Stimulated activated CD4-positive, alpha-beta T cell treated with anti-CD3 and anti-CD28 coated beads, TNF-alpha, amount 100 ng/mL, for 4 hours (primary cell): ENCODE measurements around the gene BIN1.

Source experiments
- DNase-seq, 3 experiments: peaks; one replicate each; pipeline ENCODE4 v3.0.0-alpha.2; 2020; ENCODE audit warnings: low read depth in 3 of 3

BIN1 gene

DNA sequence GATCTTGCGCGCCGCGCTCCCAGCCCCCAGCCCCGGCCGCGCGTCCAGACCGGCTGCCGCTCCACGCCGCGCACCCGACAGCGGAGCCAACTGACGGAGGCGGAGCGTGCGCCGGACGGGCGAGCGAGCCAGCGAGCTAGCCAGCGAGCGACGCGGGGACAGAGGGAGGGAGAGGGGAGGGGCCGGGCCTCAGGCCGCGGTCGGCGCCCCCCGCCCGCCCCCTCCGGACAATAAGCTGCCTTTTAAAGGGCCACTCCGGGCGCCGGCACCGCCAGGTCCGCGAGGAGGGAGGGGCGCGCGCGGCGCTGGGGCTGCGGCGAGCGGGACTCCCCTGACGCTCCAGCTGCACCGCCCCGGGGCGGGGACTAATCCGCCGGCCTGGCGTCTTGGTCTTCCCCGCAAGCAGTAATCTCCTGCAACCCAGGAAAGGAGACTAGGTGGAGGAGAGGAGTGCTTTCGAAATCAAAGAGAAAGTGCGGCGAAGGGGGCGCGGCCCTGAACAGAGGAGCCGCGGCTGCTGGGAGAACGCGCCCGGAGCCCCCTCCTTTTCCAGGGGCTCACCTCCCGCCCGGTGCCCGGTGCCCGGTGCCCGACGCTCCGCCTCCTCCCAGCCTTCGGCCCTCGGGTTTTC is at the start of gene BIN1:
Gene BIN1 (minus strand): TSS at position 164 of the 631 bp plus-strand sequence. CDS start 211 bp downstream, outside the sequence.
- peak; percentile 57 to 59 (median 58) for DNase-seq

GRCh38 chr2:127155947-127156346 is 49.0 kb upstream of the BIN1 start:
- DNase-seq, result no peak

GRCh38 chr2:127155028-127155581 is 48.2 kb upstream of the BIN1 start:
- DNase-seq, result no peak

DNA sequence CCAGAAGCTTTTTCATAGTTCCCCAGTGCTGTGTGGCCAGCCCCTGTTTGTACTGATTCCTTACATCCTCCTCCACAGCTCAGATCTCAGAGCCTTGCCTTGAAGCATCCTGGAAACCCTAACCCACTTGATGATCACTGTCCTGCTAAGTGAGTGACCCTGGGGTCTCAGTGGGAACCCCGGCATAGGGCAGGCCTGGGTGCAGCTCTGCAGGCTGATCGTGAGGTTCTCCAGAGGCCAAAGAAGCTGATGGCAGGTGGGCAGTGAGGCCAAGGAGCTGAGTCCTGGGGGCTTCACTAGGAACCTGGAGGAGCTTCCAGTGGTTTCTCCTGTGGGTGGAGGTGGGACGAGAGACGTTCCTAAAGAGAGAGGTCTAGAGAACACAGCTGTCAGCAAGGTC is 47.4 kb upstream of the BIN1 start:
- no peak for DNase-seq

DNA sequence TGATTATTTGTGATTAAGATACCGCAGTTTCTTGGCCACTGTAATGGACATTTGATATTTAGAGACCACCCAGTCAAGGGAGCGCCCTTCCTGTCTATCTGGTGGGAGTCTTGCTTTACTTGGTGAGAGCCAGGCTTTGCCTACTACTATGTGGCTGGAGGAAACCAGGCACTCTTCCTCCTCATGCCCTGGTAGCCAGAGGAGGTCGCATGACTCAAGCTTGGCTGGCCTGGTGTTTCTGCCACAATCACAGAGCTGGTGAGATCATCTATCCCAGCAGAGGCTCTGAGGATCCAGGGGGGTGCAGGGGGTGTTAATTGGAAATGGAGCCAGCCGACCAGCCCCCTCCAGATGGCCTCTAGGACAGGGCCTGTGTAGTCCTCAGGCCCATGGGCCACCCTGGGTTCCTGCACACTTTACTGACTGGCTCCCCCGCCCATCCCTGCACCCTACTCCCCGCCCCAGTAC is 46.8 kb upstream of the BIN1 start:
- DNase-seq, result no peak

- DNase-seq, result no peak
These were observed 44.0 kb upstream of the BIN1 start for GRCh38 chr2:127150996-127151395.

GRCh38 chr2:127149384-127149783 is 42.4 kb upstream of the BIN1 start:
- DNase-seq, result no peak

- DNase-seq, result no peak
These were observed 40.0 kb upstream of the BIN1 start for GRCh38 chr2:127146820-127147502.

DNA sequence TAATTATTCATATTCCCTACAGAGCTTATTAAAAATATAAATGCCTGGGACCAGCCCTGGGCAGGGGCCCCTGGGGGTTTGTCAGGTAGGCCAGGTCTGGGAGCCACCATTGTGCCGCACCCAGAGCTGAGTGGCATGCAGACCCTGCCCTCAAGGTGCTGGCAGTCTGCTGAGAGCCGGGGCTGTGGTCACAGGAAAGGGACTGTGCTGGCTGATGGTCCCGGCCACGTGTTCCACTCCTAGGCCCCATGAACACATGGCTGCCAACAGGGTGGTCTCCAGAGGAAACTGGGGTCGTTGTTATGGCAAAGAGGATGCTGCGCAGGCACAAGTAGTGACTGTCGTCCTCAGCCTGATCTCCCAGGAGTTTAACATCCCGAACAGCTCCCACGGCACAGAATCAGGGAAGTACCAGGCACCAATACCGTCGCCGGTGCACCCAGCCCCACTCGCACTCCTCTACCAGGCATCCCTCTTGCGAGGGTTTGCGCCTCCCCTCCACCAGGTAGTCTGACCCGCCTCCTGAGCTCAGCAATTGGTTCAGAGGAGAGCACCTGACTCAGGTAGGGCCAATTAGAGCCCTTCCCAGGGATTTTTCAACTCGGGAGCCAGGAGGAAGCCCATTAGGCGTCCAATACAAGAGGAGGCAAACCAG is 39.2 kb upstream of the BIN1 start:
- DNase-seq, result no peak

DNA sequence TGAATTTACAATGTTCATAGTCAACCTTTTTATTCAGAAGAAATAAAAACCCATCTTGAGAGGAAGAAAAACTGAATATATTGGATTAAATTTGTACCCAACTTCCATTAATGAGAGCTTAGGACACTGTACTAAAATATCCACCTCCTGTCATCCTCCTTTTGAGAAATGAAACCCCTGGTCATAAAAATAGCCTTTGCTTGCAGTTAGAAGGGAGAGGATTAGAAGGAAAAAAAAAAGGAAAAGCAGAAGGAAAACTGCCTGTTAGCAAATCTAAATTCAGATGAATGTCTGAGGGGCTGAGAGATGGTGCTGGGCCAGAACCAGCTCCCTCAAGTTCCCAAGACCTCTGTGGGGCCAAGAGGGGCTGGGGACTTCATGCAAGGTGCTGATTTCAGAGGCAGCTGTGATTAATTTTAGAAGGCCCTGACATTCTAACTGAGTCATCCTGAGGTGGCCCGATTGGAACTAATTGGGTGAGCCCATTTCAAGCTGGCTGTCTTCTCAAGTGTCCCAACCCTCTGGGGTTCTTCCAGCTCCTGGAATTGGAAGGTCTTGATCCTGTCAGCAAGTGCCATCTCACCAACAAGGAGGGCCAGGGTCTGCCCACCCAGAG is 38.4 kb upstream of the BIN1 start:
- no peak for DNase-seq

GRCh38 chr2:127143841-127144782 is 37.2 kb upstream of the BIN1 start:
- DNase-seq, result no peak

- no peak for DNase-seq
These were observed 36.0 kb upstream of the BIN1 start for GRCh38 chr2:127142663-127143630.

DNA sequence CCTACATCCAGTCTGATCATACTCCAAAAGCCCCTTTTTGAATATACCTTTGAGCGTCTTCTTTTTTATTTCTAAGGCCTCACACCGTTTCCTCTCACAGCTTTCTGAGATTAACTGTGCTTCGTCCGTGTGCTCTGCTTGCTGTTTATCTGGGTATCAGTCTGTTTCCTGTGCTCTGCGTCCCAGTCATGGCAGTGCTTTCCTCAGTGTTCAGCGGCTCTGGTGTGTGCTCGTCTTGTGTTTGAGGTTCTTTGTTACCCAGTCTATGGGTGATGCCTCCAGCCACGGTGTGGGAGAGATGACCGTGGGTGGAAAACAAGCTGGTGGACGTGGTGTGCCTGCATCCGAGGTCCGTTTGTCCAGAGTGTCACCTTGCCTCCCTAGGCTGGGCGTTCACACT is 33.6 kb upstream of the BIN1 start:
- DNase-seq, result no peak

DNA sequence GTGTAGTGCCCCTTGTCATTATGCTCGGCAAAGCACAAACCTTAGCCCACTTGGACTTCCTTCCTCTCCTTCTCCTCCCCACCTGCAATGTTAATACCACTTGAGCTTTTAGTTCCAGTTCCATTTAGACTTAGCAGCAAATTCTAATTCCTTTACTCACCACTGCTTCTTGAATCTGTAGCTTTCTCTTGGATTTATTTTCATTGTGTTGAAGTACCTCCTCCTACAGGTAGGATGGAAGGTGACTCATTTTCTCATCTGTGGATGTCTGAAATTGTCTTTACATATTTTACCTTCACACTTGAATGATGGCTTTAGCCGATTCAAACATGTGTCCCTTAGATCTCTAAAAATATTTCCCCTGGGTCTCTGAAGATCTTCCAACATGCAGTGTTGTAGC is 32.8 kb upstream of the BIN1 start:
- no peak for DNase-seq

DNA sequence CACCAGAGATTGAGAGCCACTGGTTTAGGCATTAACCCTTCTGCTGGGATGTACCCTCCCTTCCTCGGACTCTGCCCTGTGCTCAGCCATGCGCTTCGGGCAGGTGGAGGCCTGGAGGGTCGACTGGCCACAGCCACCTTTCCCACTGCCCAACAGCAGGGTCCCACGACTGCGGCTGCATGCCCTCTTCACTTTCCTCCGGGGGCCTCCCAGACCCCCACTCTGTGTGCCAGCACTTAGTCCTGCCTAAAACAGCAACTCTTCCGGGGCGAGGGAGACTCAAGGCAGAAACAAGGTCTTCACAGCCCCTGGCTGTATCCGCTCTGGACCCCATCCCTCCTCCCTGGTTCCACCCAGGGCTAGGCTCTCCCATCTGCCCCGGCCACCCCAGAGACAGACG is 31.3 kb upstream of the BIN1 start:
- DNase-seq, result no peak

- no peak for DNase-seq
These were observed 30.8 kb upstream of the BIN1 start for GRCh38 chr2:127137741-127138140.

- DNase-seq, result no peak
These were observed 30.3 kb upstream of the BIN1 start for GRCh38 chr2:127137225-127137624.

DNA sequence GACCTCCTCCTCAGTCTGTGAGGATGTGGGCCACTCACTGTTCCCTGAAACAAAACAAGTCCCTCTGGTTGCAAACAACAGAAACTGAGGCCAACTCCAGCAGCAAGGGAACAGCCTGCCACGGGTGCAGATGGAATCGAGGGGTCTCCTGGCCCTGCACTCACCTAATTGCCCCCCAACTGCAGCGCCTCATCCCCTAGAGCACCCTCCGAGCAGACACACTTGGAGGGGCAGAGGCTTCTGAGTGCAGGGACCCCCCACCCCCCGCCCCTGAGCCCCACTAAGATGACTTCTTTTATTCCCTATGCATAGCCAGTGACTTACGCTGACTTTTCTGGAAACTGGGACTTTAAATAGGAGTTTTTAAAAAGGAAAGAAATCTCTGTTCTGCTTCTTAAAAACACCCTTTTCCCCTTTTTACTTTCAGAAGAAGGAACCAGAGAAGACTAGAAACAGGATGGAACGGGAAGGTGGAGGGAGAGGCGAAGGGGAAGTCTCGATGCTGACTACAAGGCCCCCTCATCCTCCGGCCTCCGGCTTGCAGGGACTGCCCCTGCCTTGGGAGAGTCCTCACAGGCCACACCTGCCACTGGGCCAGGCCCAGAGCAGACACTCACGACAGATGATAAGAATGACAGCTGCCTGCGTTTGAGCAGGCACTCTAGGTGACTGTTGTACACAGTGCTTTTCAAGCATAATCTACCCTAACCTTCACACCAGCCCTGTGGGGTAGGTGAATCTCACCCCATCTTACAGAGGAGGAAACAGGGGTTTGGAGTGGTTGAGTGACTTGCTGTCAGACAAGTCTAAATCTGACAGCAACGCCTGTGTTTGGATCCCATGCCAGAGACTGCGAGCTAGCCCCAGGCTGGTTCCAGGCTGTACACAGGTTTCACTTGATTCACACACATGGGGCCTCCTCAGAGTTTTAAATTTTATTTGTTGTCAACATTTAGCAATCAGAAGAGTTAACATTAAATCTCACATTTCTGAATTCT is 28.2 kb upstream of the BIN1 start:
- DNase-seq, result no peak

DNA sequence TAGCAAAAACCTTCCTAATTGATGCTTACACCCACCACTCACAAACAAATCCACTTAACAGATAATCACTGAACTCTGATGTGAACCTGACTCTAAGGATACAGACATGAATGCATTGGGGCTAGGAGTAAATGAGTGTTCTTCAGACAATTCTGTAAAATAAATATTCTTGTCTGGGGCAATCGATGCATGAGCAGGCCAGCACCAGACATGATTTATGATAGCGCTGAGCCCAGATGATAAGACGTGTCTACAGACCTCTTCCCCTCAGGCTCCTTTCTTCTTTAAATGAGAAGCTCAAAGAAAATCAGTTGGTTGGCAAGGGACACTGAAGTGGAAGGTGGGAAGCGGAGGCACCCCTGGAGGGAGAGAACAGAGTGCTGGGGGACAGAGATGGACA is 27.3 kb upstream of the BIN1 start:
- no peak for DNase-seq
